Activated naive CD8-positive, alpha-beta T cell (primary cell): ENCODE measurements around the gene PATJ.
"Not testable (repeated sequence)": the region's sequence is repeated elsewhere in the genome, so short reads cannot be mapped to it uniquely, and the experiment has no call there.

Source experiments
- H3K27ac Mint-ChIP-seq: one replicate; pipeline ENCODE4 v1.8.0; 2021; ENCODE audit warnings: mixed read lengths
- H3K27me3 Mint-ChIP-seq: one replicate; pipeline ENCODE4 v1.8.0; 2021; ENCODE audit warnings: mixed read lengths
- H3K36me3 Mint-ChIP-seq: one replicate; pipeline ENCODE4 v1.8.0; 2021; ENCODE audit warnings: mixed read lengths
- H3K4me1 Mint-ChIP-seq: one replicate; pipeline ENCODE4 v1.8.0; 2021; ENCODE audit warnings: low read depth, mixed read lengths
- H3K4me3 Mint-ChIP-seq: one replicate; pipeline ENCODE4 v1.8.0; 2021; ENCODE audit warnings: mild to moderate bottlenecking, mixed read lengths
- H3K9me3 Mint-ChIP-seq: one replicate; pipeline ENCODE4 v1.8.0; 2021; ENCODE audit warnings: low read depth, mixed read lengths

The PATJ gene

GRCh38 chr1:61836649-61837048 is 94.4 kb downstream of the PATJ start:
- Mint-ChIP-seq H3K9me3 (no peaks in the 10 kb centered on the region), H3K4me1 (no peaks in the 10 kb centered on the region)

DNA sequence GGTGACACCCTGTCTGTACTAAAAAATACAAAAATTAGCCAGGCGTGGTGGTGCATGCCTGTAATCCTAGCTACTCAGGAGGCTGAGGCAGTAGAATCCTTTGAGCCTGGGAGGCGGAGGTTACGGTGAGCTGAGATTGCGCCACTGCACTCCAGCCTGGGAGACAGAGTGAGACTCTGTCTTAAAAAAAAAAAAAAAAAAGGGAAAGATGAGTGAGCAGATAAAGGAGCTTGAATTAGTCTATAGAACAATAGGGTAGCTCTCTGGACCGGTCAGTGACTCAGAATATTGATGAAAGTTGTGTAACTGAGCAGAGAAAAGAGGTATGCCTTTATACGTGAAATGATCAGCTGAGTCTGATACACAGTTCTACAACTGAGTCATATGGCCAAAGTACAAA is 95.3 kb downstream of the PATJ start:
- H3K27me3 Mint-ChIP-seq, H3K27ac Mint-ChIP-seq, H3K4me1 Mint-ChIP-seq, H3K4me3 Mint-ChIP-seq, H3K36me3 Mint-ChIP-seq, H3K9me3 Mint-ChIP-seq: not testable (repeated sequence)

More at GRCh38 chr1:61836649-61837048, 94.4 kb downstream of the PATJ start:
- no peak overlapping the region for H3K4me3 Mint-ChIP-seq
- no peaks in the 10 kb centered on the region for H3K27me3 Mint-ChIP-seq
- H3K36me3 Mint-ChIP-seq: peaks cover 5% of the 10 kb centered on the region
- H3K27ac Mint-ChIP-seq: no peak overlapping the region

DNA sequence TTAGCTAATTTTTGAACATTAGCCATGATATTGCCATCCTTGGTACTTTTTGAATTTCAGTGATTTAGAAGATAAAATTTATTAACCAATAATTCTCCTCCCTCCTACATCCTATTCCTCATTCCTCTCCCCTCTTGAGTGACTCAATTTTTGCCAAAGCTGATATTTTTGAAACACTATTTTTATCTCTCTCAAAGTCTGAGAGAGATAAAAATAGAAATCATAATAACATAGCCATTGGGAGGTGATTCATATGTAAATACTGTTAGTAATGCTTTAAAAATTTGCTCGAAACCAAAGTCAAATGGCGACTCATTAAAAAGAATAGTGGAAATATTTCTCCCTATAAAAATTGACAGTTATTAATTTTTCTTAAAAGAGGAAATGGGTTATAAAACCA is 97.4 kb downstream of the PATJ start:
- H3K36me3 Mint-ChIP-seq: peaks cover 5% of the 10 kb centered on the region
- no peak overlapping the region for H3K27ac Mint-ChIP-seq
- no peak overlapping the region for H3K4me3 Mint-ChIP-seq
- peaks cover 3% of the 10 kb centered on the region for H3K4me1 Mint-ChIP-seq
- no peaks in the 10 kb centered on the region for H3K27me3 Mint-ChIP-seq
- H3K9me3 Mint-ChIP-seq: no peaks in the 10 kb centered on the region

DNA sequence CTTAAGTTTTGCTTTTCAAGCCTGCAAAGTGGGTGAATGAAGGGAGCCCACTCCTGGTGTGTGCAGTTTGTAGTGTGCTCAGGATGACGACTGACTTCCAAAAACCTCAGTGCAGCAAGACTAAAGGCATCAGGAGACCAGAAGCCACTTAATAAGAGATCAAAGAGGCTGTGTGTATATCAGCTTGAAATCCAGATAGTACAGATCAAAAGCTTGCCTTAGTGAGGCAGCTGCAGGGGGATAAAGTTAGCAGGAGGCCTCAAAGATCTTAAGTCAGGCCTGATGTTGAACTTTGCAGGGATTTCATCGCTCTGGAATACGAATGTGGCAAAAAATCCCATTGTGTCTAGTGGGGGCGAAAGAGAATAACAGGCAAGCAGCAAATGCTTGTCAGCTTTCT is 99.8 kb downstream of the PATJ start:
- Mint-ChIP-seq H3K4me1 (peaks cover 3% of the 10 kb centered on the region), H3K27ac (peak overlapping the region; percentile 28), H3K27me3 (no peaks in the 10 kb centered on the region), H3K9me3 (no peaks in the 10 kb centered on the region), H3K36me3 (peaks cover 2% of the 10 kb centered on the region), H3K4me3 (no peak overlapping the region)

GRCh38 chr1:61842863-61843514 is 100.7 kb downstream of the PATJ start:
- peaks cover 2% of the 10 kb centered on the region for H3K36me3 Mint-ChIP-seq
- H3K27me3 Mint-ChIP-seq: no peaks in the 10 kb centered on the region
- no peak overlapping the region for H3K4me3 Mint-ChIP-seq
- H3K27ac Mint-ChIP-seq: no peak overlapping the region
- peaks cover 3% of the 10 kb centered on the region for H3K4me1 Mint-ChIP-seq
- H3K9me3 Mint-ChIP-seq: no peaks in the 10 kb centered on the region

- H3K36me3 Mint-ChIP-seq: peaks cover 2% of the 10 kb centered on the region
- no peaks in the 10 kb centered on the region for H3K9me3 Mint-ChIP-seq
- H3K4me1 Mint-ChIP-seq: peaks cover 3% of the 10 kb centered on the region
Observed at GRCh38 chr1:61844006-61844405, 101.7 kb downstream of the PATJ start.

DNA sequence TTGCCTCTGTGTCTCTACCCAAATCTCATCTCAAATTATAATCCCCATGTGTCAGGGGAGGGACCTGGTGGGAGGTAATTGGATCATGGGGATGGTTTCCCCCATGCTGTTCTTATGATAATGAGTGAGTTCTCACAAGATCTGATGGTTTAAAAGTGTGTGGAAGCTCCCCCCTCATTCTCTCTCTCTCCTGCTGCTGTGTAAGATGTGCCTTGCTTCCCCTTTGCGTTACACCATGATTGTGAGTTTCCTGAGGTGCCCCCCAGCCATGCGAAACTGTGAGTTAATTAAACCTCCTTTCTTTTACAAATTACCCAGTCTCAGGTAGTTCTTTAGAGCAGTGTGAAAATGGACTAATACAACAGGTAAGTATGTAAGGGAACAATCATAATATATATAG is 102.4 kb downstream of the PATJ start:
- not testable (repeated sequence) for H3K9me3 Mint-ChIP-seq, H3K36me3 Mint-ChIP-seq, H3K4me1 Mint-ChIP-seq, H3K27ac Mint-ChIP-seq, H3K4me3 Mint-ChIP-seq, H3K27me3 Mint-ChIP-seq

More at GRCh38 chr1:61844006-61844405, 101.7 kb downstream of the PATJ start:
- no peak overlapping the region for H3K27ac Mint-ChIP-seq
- H3K4me3 Mint-ChIP-seq: no peak overlapping the region
- no peaks in the 10 kb centered on the region for H3K27me3 Mint-ChIP-seq

GRCh38 chr1:61851235-61851634 is 109.0 kb downstream of the PATJ start:
- Mint-ChIP-seq H3K27ac (no peak overlapping the region), H3K36me3 (peaks cover 3% of the 10 kb centered on the region), H3K4me1 (no peaks in the 10 kb centered on the region), H3K4me3 (no peak overlapping the region), H3K27me3 (no peaks in the 10 kb centered on the region), H3K9me3 (no peaks in the 10 kb centered on the region)

GRCh38 chr1:61851849-61852669 is 109.8 kb downstream of the PATJ start:
- peaks cover 3% of the 10 kb centered on the region for H3K36me3 Mint-ChIP-seq
- no peaks in the 10 kb centered on the region for H3K4me1 Mint-ChIP-seq
- no peak overlapping the region for H3K27ac Mint-ChIP-seq
- no peaks in the 10 kb centered on the region for H3K27me3 Mint-ChIP-seq
- H3K9me3 Mint-ChIP-seq: no peaks in the 10 kb centered on the region
- no peak overlapping the region for H3K4me3 Mint-ChIP-seq

DNA sequence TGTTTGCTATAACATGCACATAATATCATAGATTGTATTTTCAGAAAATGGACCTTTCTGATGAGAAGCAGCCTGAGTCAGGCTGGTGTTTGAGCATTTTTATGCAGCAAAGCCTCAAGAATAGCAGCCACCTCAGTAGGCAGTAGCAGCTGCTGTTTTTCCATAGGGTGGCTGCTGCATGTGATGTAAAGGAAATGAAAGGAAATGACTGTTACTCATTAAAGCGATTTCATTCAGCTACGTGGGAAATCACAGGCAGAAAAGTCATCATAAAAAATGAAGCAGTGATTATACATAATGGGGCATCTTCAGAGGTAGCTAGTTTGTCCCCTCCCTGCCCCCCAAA is 110.4 kb downstream of the PATJ start:
- no peaks in the 10 kb centered on the region for H3K27me3 Mint-ChIP-seq
- no peak overlapping the region for H3K27ac Mint-ChIP-seq
- no peaks in the 10 kb centered on the region for H3K4me1 Mint-ChIP-seq
- H3K4me3 Mint-ChIP-seq: no peak overlapping the region
- peaks cover 3% of the 10 kb centered on the region for H3K36me3 Mint-ChIP-seq
- H3K9me3 Mint-ChIP-seq: no peaks in the 10 kb centered on the region

- H3K27me3 Mint-ChIP-seq: no peaks in the 10 kb centered on the region
Observed at GRCh38 chr1:61853583-61853982, 111.3 kb downstream of the PATJ start.

DNA sequence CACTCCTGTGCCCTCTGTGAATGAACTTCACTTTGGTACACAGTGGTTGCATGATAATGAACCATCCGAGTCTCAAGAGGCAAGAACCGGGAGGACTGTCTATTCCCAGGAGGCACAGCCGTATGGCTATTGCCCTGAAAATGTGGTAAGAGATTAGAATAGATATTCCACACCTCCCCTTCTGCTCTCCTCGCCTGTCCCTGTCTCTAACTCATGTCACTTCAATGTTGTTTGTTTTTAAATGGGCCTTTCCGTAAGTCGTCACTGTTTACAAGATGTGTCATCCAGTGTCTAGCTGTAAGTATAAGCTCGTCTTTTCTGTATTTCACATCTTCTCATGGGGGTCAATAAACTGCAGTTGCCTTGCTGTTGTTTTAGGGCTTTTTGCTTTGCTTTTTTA is 122.2 kb downstream of the PATJ start:
- no peak overlapping the region for H3K27ac Mint-ChIP-seq
- H3K36me3 Mint-ChIP-seq: peaks cover 15% of the 10 kb centered on the region
- H3K27me3 Mint-ChIP-seq: no peaks in the 10 kb centered on the region
- no peak overlapping the region for H3K4me3 Mint-ChIP-seq
- no peaks in the 10 kb centered on the region for H3K9me3 Mint-ChIP-seq
- no peaks in the 10 kb centered on the region for H3K4me1 Mint-ChIP-seq

More at GRCh38 chr1:61853583-61853982, 111.3 kb downstream of the PATJ start:
- peaks cover 6% of the 10 kb centered on the region for H3K36me3 Mint-ChIP-seq
- no peaks in the 10 kb centered on the region for H3K4me1 Mint-ChIP-seq
- no peak overlapping the region for H3K27ac Mint-ChIP-seq
- no peak overlapping the region for H3K4me3 Mint-ChIP-seq
- no peaks in the 10 kb centered on the region for H3K9me3 Mint-ChIP-seq

GRCh38 chr1:61865646-61866220 is 123.5 kb downstream of the PATJ start:
- H3K36me3 Mint-ChIP-seq: peaks cover 15% of the 10 kb centered on the region
- H3K27me3 Mint-ChIP-seq: no peaks in the 10 kb centered on the region
- H3K4me3 Mint-ChIP-seq: no peak overlapping the region
- no peaks in the 10 kb centered on the region for H3K4me1 Mint-ChIP-seq
- no peak overlapping the region for H3K27ac Mint-ChIP-seq
- no peaks in the 10 kb centered on the region for H3K9me3 Mint-ChIP-seq

- Mint-ChIP-seq H3K4me3 (no peak overlapping the region), H3K36me3 (peaks cover 19% of the 10 kb centered on the region), H3K9me3 (no peaks in the 10 kb centered on the region), H3K27me3 (no peaks in the 10 kb centered on the region), H3K27ac (no peak overlapping the region), H3K4me1 (no peaks in the 10 kb centered on the region)
Observed at GRCh38 chr1:61869691-61870109, 127.4 kb downstream of the PATJ start.

GRCh38 chr1:61872206-61872605 is 129.9 kb downstream of the PATJ start:
- H3K4me1 Mint-ChIP-seq: no peaks in the 10 kb centered on the region

More at GRCh38 chr1:61872206-61872605, 129.9 kb downstream of the PATJ start:
- Mint-ChIP-seq H3K4me3 (no peak overlapping the region), H3K27ac (no peak overlapping the region), H3K36me3 (peaks cover 27% of the 10 kb centered on the region), H3K9me3 (no peaks in the 10 kb centered on the region), H3K27me3 (no peaks in the 10 kb centered on the region)
